Endothelial cell of umbilical vein (primary cell): ENCODE measurements around the gene ANKRD23. TPM values are rescaled to one million over a fixed set of nuclear protein-coding genes. Genes with fewer than 3 reads are reported as not detected.

Experiments used
- BruUV-seq: library from RNA; stranded (reverse); fragments of 400-500 nt; replicated peaks from 2 replicates; lab custom pipeline; 2021; lab: Mats Ljungman, UMichigan
- CTCF ChIA-PET: fragments of 300-600, 350-600 bp; sonication (Branson Sonifier 250); formaldehyde crosslinking; loops from one replicate; lab custom pipeline; 2021; ENCODE audit warnings: antibody characterized with exemption, inconsistent platforms; lab: Charles Lee
- POLR2A ChIA-PET: fragments of 300-600, 350-600 bp; sonication (Branson Sonifier 250); formaldehyde crosslinking; loops from one replicate; lab custom pipeline; 2021; ENCODE audit warnings: antibody characterized with exemption, inconsistent platforms; lab: Charles Lee
- DNase-seq: peaks from one replicate; pipeline ENCODE4 v3.0.0-alpha.2; 2011; ENCODE audit warnings: low read depth, low spot score
- FAIRE-seq: peaks from 2 replicates; lab custom pipeline; 2011; peaks lifted over from hg19 to GRCh38; lab: Jason Lieb, UNC
- H2AFZ ChIP-seq: 2 replicates; pipeline ENCODE4 v1.6.0; 2012; ENCODE audit warnings: low read depth, low read length, control low read depth, inconsistent platforms
- H3K27ac ChIP-seq: 2 replicates; pipeline ENCODE4 v1.5.1; 2011; ENCODE audit warnings: low read depth, mild to moderate bottlenecking, control low read depth, low read length, moderate library complexity; ENCODE audit not compliant: insufficient read depth
- H3K27me3 ChIP-seq, 2 experiments: 2 replicates each; pipeline versions ENCODE4 v1.6.0 to v1.6.1; 2011; ENCODE audit warnings: low read length in 2 of 2, mixed read lengths in 1 of 2; ENCODE audit not compliant: control insufficient read depth in 2 of 2, insufficient read depth in 2 of 2
- H3K36me3 ChIP-seq, 2 experiments: 2 replicates in 1 of 2; 3 replicates in 1 of 2; pipeline ENCODE4 v1.5.1; 2011; ENCODE audit warnings: low read length in 2 of 2, mild to moderate bottlenecking in 1 of 2, moderate library complexity in 1 of 2; ENCODE audit not compliant: control insufficient read depth in 2 of 2, insufficient read depth in 2 of 2; ENCODE audit errors: extremely low read depth in 1 of 2
- H3K4me1 ChIP-seq: 3 replicates; pipeline ENCODE4 v1.5.1; 2011; ENCODE audit warnings: mild to moderate bottlenecking, low read length; ENCODE audit not compliant: control insufficient read depth, insufficient read depth; ENCODE audit errors: extremely low read depth
- H3K4me2 ChIP-seq: 2 replicates; pipeline ENCODE4 v1.6.1; 2011; ENCODE audit warnings: low read length, control low read depth, mixed read lengths; ENCODE audit not compliant: insufficient read depth
- H3K4me3 ChIP-seq, 3 experiments: fragments of 200-600 bp in 1 of 3; sonication (generic), shearing (Covaris generic) in 1 of 3; replicated peaks in 1 of 3; 2 replicates each; pipeline ENCODE4 v1.5.1; 2011 to 2016; ENCODE audit warnings: control low read depth in 3 of 3, low read length in 3 of 3, mild to moderate bottlenecking in 2 of 3, inconsistent platforms in 1 of 3, low read depth in 1 of 3, moderate library complexity in 1 of 3; ENCODE audit not compliant: insufficient read depth in 1 of 3
- H3K79me2 ChIP-seq: 2 replicates; pipeline ENCODE4 v1.6.0; 2012; ENCODE audit warnings: low read length, inconsistent platforms; ENCODE audit not compliant: control insufficient read depth, insufficient read depth
- H3K9ac ChIP-seq: replicated peaks from 2 replicates; pipeline ENCODE3; 2011; ENCODE audit warnings: low read length, control low read depth; ENCODE audit not compliant: insufficient read depth; ENCODE audit errors: extremely low read depth
- H3K9me1 ChIP-seq: replicated peaks from 3 replicates; pipeline ENCODE4 v1.6.0; 2011; ENCODE audit warnings: mild to moderate bottlenecking, low read length; ENCODE audit not compliant: control insufficient read depth, insufficient read depth; ENCODE audit errors: extremely low read depth
- H3K9me3 ChIP-seq: replicated peaks from 2 replicates; pipeline ENCODE4 v1.5.1; 2012; ENCODE audit warnings: low read length, inconsistent platforms; ENCODE audit not compliant: control insufficient read depth, insufficient read depth
- H4K20me1 ChIP-seq: replicated peaks from 2 replicates; pipeline ENCODE3; 2011; ENCODE audit warnings: mild to moderate bottlenecking, low read length; ENCODE audit not compliant: control insufficient read depth, insufficient read depth; ENCODE audit errors: extremely low read depth
- CTCF ChIP-seq, 2 donors: IDR thresholded peaks; 1 replicate in 1 of 2; 2 replicates in 1 of 2; pipeline ENCODE4 v1.5.1; 2011; ENCODE audit warnings: low read length in 2 of 2, mild to moderate bottlenecking in 2 of 2, moderate library complexity in 2 of 2, control low read depth in 1 of 2, inconsistent platforms in 1 of 2, low read depth in 1 of 2; ENCODE audit not compliant: insufficient read depth in 1 of 2; ENCODE audit errors: extremely low read depth in 1 of 2
- EZH2 ChIP-seq: IDR thresholded peaks from 2 replicates; pipeline ENCODE4 v1.6.1; 2012; ENCODE audit warnings: borderline replicate concordance, low read depth, mild to moderate bottlenecking, moderate library complexity, low read length, inconsistent platforms; ENCODE audit not compliant: severe bottlenecking
- FOS ChIP-seq: IDR thresholded peaks from 2 replicates; pipeline ENCODE4 v1.6.1; 2011; ENCODE audit warnings: mild to moderate bottlenecking, low read length, moderate library complexity, borderline replicate concordance; ENCODE audit not compliant: insufficient read depth
- GATA2 ChIP-seq: IDR thresholded peaks from 2 replicates; pipeline ENCODE4 v1.7.0; 2011; ENCODE audit warnings: low read depth, mild to moderate bottlenecking, moderate library complexity, mixed read lengths, low read length; ENCODE audit not compliant: insufficient read length, insufficient read depth
- JUN ChIP-seq: IDR thresholded peaks from 2 replicates; pipeline ENCODE4 v1.6.1; 2011; ENCODE audit warnings: borderline replicate concordance, low read depth; ENCODE audit not compliant: insufficient read length, insufficient read depth
- MAX ChIP-seq: IDR thresholded peaks from 2 replicates; pipeline ENCODE4 v1.6.1; 2011; ENCODE audit not compliant: insufficient read depth, insufficient read length
- MYC ChIP-seq: IDR thresholded peaks from one replicate; pipeline ENCODE4 v1.6.1; 2011; ENCODE audit warnings: mild to moderate bottlenecking, low read depth, low read length
- POLR2A ChIP-seq: IDR thresholded peaks from 2 replicates; pipeline ENCODE4 v1.6.1; 2012; ENCODE audit warnings: low read depth, mild to moderate bottlenecking, control low read depth, low read length
- POLR2AphosphoS5 ChIP-seq: IDR thresholded peaks from 2 replicates; pipeline ENCODE4 v1.6.1; 2012; ENCODE audit warnings: low read depth, mild to moderate bottlenecking, control low read depth, low read length, moderate library complexity; ENCODE audit not compliant: insufficient read depth
- dilution Hi-C: fragments of 300-500 bp; cut with MboI; formaldehyde crosslinking; loops from one replicate; pipeline ENCODE4 v1.15.0; 2019; ENCODE audit warnings: low sequenced_read_pairs; ENCODE audit not compliant: extremely low pct_ligation_motif_present
- intact Hi-C: fragments of 100-400 bp; cut with micrococcal nuclease; formaldehyde crosslinking; loops from one replicate; pipeline ENCODE4 v1.10.0; 2022
- polyA plus RNA-seq, 4 experiments: library from polyadenylated mRNA; depleted of rRNA in 3 of 4; stranded (reverse) in 3 of 4; unstranded in 1 of 4; fragments of >200 nt; gene quantifications; 2 replicates each; pipeline versions ENCODE4 v1.2.1 to v1.2.3, GENCODE V29; 2011 to 2012; ENCODE audit warnings: missing spikeins in 1 of 4
- total RNA-seq: library from RNA; stranded (reverse); gene quantifications from 2 replicates; pipeline ENCODE4 v1.2.3, GENCODE V29; 2021

Gene ANKRD23
- total and polyA plus RNA-seq, 2 donors (not counting 3 experiments of a cell fraction or from before 2014, with no cell fraction given) = 1.7 to 3.6 TPM

- FAIRE-seq (no peak), DNase-seq (no peak)
- no TSS peak for BruUV-seq
- H3K4me1 ChIP-seq = no peaks in the 10 kb centered on the region
- POLR2A ChIA-PET = no interaction called here
- H3K9me1 ChIP-seq = no peaks in the 10 kb centered on the region
- intact Hi-C loops = no loop called here
- CTCF ChIA-PET = interaction anchor here (1.2 kb wide), 1 partner anchor 10 kb away, joined by 3 read pairs; no protein-coding TSS in a partner anchor
- H3K9me3 ChIP-seq = no peaks in the 10 kb centered on the region
- H3K27me3 ChIP-seq = no peaks in the 10 kb centered on the region
- no peak overlapping the region for H2AFZ ChIP-seq
- H3K4me3 ChIP-seq = no peak overlapping the region
- dilution Hi-C loops = no loop called here
- no peak overlapping the region for H3K4me2 ChIP-seq
- no peak for TF ChIP-seq GATA2
- TF ChIP-seq MYC = no peak
- no peak for TF ChIP-seq POLR2A
- no peak for TF ChIP-seq EZH2
- no peak for TF ChIP-seq CTCF (IDR thresholded peaks at IDR 0.05; ENCODE audit: extremely low read depth in 1 of 2, insufficient read depth in 1 of 2, low read depth in 1 of 2, low read length in 2 of 2)
- no peak for TF ChIP-seq MAX
- no peak for TF ChIP-seq POLR2AphosphoS5
- no peak for TF ChIP-seq FOS
- no peak for TF ChIP-seq JUN
- H3K79me2 ChIP-seq = no peaks in the 10 kb centered on the region
- H4K20me1 ChIP-seq = no peaks in the 10 kb centered on the region
- H3K36me3 ChIP-seq = peaks cover 2 to 30% of the 10 kb centered on the region in 2 experiments
- no peak overlapping the region for H3K9ac ChIP-seq
- no peak overlapping the region for H3K27ac ChIP-seq
These were observed 11.4 kb downstream of the ANKRD23 start for GRCh38 chr2:96832408-96832753.
